Esophagus (tissue), 2 donors: ENCODE measurements around the gene PREX1. TPM values are rescaled to one million over a fixed set of nuclear protein-coding genes. Genes with fewer than 3 reads are reported as not detected.

ENCODE experiments used
- H3K27ac ChIP-seq, 2 donors: one replicate each; pipeline ENCODE4 v1.5.1; 2013; ENCODE audit warnings: low read depth in 2 of 2, mild to moderate bottlenecking in 2 of 2, inconsistent platforms in 1 of 2, low read length in 1 of 2, moderate library complexity in 1 of 2
- H3K27me3 ChIP-seq, 2 donors: one replicate each; pipeline ENCODE4 v1.6.1; 2013; ENCODE audit warnings: low read length in 2 of 2, control low read depth in 1 of 2, mild to moderate bottlenecking in 1 of 2; ENCODE audit not compliant: insufficient read depth in 2 of 2, control insufficient read depth in 1 of 2
- H3K36me3 ChIP-seq, 2 donors: one replicate each; pipeline ENCODE4 v1.6.1; 2013; ENCODE audit warnings: low read length in 1 of 2; ENCODE audit not compliant: control insufficient read depth in 2 of 2, insufficient read depth in 2 of 2
- H3K4me1 ChIP-seq, 2 donors: one replicate each; pipeline ENCODE4 v1.6.1; 2013; ENCODE audit warnings: low read length in 1 of 2; ENCODE audit not compliant: control insufficient read depth in 2 of 2, insufficient read depth in 2 of 2
- H3K4me3 ChIP-seq, 2 donors: one replicate each; pipeline ENCODE4 v1.5.1; 2013; ENCODE audit warnings: low read length in 2 of 2, mild to moderate bottlenecking in 2 of 2, low read depth in 1 of 2, moderate library complexity in 1 of 2
- H3K9me3 ChIP-seq, 2 donors: one replicate each; pipeline ENCODE4 v1.6.1; 2013; ENCODE audit warnings: mild to moderate bottlenecking in 2 of 2, low read depth in 1 of 2, low read length in 1 of 2, moderate library complexity in 1 of 2; ENCODE audit not compliant: control insufficient read depth in 2 of 2, insufficient read depth in 1 of 2
- WGBS, 2 donors: extraction: QIAGEN DNeasy Blood & Tissue Kit; methylation state at CpG; one replicate each; pipeline ENCODE4 v1.1.7; 2013; 5-methylcytosine and 5-hydroxymethylcytosine counted together
- polyA plus RNA-seq, 2 donors: library from polyadenylated mRNA; stranded (reverse); fragments of 200-250 nt; gene quantifications; one replicate each; pipeline ENCODE4 v1.2.3, GENCODE V29; 2013
- donor health status: healthy with polysubstance abuse.
- donor health status: Bipolar disorder and iron deficiency.

Gene PREX1
- polyA plus RNA-seq, 2 donors = 2.5 to 3.0 TPM

- Histone ChIP-seq H3K4me3 (no peak overlapping the region), H3K36me3 (no peaks in the 10 kb centered on the region), H3K4me1 (no peaks in the 10 kb centered on the region), H3K9me3 (peaks cover 0 to 2% of the 10 kb centered on the region in 2 donors), H3K27ac (no peak overlapping the region), H3K27me3 (no peaks in the 10 kb centered on the region)
- WGBS, 2 donors = 75 to 85% methylated on average over 7 of the region's 7 CpGs
Observed at GRCh38 chr20:48841196-48841874, 13.5 kb upstream of the PREX1 start.

DNA sequence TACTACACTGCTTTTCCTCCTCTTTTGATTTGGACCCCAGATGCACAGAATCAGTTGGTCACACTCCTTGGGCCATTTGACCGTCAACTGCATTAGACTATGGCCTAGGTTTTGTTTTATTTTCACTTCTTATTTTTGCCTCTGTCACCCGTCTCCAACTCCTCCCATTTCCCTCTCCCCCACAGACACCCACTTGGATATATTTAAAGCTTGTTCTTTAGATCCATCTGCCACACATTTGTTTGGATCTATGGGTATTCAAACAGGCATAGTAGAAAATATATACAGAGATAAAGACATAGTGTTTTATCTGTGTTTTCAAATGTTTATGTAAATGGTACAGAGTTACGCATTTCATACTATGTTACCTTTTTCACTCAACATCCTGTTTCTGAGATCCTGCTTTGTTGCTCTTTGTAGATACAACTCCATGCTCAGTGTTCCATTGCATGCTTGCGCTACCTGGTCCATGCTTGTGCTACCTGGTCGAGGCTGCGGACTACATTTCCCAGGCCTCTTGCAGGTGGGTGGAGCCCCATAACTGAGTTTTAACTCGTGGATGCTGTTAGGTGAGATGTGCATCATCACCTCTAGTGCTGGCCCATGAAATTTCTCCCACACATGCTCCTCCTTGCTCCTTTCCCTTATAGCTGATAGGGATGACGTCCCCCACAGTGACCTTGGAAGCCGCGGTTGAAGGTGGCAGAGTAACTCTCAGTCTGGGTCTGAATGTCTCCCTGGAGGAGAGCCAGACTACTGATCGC, 11.5 kb upstream of the PREX1 start:
- Histone ChIP-seq H3K27ac (no peak overlapping the region), H3K36me3 (no peaks in the 10 kb centered on the region), H3K27me3 (no peaks in the 10 kb centered on the region), H3K4me1 (no peaks in the 10 kb centered on the region), H3K4me3 (no peak overlapping the region), H3K9me3 (peaks cover 0 to 2% of the 10 kb centered on the region in 2 donors)
- 71 to 72% methylated on average over 11 of the region's 11 CpGs for WGBS, 2 donors

DNA sequence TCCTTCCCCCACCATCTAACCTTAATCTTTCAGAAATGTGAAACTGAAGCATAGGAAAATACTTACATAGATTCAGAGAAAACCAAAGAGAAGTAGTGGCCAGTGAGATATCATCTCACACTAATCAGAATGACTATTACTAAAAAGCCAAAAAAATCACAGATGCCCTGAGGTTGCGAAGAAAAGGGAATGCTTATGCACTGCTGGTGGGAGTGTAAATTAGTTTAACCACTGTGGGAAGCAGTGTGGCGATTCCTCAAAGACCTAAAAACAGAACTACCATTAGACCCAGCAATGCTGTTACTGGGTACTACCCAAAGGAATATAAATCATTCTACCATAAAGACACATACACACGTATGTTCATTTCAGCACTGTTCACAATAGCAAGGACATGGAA, 9.2 kb upstream of the PREX1 start:
- no peaks in the 10 kb centered on the region for H3K27me3 ChIP-seq
- 83 to 89% methylated on average over 3 of the region's 3 CpGs for WGBS, 2 donors
- no peaks in the 10 kb centered on the region for H3K36me3 ChIP-seq
- no peak overlapping the region for H3K4me3 ChIP-seq
- H3K9me3 ChIP-seq = no peaks in the 10 kb centered on the region
- no peak overlapping the region for H3K27ac ChIP-seq
- no peaks in the 10 kb centered on the region for H3K4me1 ChIP-seq

DNA sequence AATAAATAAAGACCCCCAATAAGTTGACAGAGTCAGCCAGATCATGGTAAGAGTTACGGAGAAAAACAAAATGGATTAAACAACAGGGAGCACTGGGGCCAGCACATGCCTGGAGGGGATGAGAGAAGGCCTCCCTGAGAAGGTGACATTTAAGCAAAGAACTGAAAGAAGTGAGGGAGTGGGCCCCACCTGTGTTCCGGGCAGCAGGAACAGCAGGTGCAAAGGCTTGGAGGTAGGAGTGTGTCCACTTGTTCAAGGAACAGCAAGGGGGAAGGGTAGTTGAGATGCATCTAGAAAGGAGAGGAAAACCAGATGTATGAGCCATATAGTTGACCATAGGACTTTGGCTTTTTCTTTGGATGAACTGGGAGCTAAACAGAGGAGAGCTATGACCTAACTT, 7.6 kb upstream of the PREX1 start:
- Histone ChIP-seq H3K4me1 (peaks cover 0 to 5% of the 10 kb centered on the region in 2 donors), H3K27ac (no peak overlapping the region), H3K36me3 (no peaks in the 10 kb centered on the region), H3K9me3 (no peaks in the 10 kb centered on the region), H3K4me3 (no peak overlapping the region), H3K27me3 (no peaks in the 10 kb centered on the region)
- 83 to 89% methylated on average over 2 of the region's 2 CpGs for WGBS, 2 donors

GRCh38 chr20:48834278-48834677, 6.5 kb upstream of the PREX1 start:
- Histone ChIP-seq H3K4me1 (peaks cover 0 to 5% of the 10 kb centered on the region in 2 donors), H3K27ac (no peak overlapping the region), H3K4me3 (no peak overlapping the region), H3K36me3 (no peaks in the 10 kb centered on the region), H3K27me3 (no peaks in the 10 kb centered on the region), H3K9me3 (no peaks in the 10 kb centered on the region)
- 36 to 40% methylated on average over 2 of the region's 2 CpGs for WGBS, 2 donors

DNA sequence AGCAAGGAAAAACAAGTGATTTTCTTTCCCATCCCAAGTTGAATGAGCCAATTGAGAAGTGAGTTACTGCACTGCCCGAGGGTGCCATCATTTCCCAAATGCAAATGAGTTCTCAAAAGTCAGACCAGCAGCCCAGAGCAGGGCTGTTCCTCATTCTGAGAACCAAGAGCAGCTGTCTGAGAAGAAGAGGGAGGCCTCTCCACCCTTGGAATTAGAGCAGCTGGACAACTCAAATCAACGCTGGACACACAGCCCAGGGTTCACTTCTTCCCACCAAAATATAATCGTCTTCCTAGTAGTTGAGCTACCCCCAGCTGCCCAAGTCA, 4.6 kb upstream of the PREX1 start:
- peaks cover 0 to 9% of the 10 kb centered on the region in 2 donors for H3K4me1 ChIP-seq
- no peak overlapping the region for H3K4me3 ChIP-seq
- H3K36me3 ChIP-seq = no peaks in the 10 kb centered on the region
- no peak overlapping the region for H3K27ac ChIP-seq
- H3K9me3 ChIP-seq = no peaks in the 10 kb centered on the region
- 62 to 67% methylated on average over 3 of the region's 3 CpGs for WGBS, 2 donors
- H3K27me3 ChIP-seq = no peaks in the 10 kb centered on the region

DNA sequence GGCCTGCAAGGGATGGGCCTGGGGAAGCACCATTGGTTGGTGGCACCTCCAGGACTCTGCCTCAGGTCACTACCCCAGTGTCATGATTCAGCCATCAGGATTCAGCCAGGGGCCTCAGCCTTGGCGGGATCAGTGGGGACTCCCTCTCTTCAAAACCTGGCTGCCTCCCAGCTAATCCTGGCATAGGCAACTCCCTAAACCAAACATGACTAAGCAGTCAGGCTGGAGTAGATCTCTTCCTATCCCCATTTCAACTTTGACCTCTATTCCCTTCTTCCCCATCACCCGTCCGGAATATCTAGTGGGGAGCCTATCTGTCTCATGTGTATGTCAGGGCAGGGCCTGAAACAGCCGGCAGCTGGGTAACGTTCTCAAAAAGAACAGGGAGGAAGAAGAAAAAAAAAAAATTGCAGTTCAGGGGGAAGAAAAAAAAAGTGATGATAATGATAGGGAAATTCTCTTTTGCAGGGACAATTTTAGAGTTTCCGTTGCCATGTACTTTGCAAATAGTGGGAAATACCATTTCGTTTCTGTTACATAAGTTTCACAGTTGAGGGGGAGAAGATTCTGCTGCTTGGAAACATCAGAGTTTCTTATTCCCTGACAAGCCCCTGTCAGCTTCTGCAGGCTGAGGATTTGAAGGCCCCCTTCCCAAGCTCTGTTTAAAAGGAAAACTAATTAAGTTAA, 4.1 kb upstream of the PREX1 start:
- 28 to 31% methylated on average over 7 of the region's 7 CpGs for WGBS, 2 donors

DNA sequence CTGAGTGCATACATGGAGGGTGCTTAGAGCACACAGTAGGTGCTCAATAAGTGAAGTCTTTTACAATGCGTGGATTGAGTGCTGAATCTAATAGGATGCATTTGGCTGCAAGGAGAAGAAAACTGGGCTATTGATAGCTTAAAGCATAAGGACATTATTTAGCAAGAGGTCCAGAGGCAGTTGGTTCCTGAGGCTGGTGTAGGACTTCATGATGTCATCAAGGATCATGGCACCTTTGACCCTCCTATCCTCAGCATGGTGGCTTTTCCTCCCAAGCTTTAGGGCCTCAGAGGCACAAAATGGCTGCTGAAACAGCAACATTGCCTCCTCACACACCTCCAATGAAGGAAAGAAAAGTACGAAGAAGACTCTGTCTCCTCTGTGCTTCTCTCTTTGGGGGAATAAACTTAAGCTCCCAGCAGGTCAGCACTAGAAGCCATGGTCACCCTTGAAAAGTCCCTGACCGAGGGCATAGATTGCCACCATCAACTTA, 3.1 kb upstream of the PREX1 start:
- H3K4me1 ChIP-seq = peaks cover 0 to 9% of the 10 kb centered on the region in 2 donors
- H3K27me3 ChIP-seq = no peaks in the 10 kb centered on the region
- no peaks in the 10 kb centered on the region for H3K36me3 ChIP-seq
- WGBS, 2 donors = 91 to 97% methylated on average over 3 of the region's 3 CpGs
- H3K9me3 ChIP-seq = no peaks in the 10 kb centered on the region
- no peak overlapping the region for H3K27ac ChIP-seq
- H3K4me3 ChIP-seq = no peak overlapping the region

More for the DNA sequence above, 4.1 kb upstream of the PREX1 start:
- Histone ChIP-seq H3K9me3 (no peaks in the 10 kb centered on the region), H3K4me1 (peaks cover 0 to 9% of the 10 kb centered on the region in 2 donors), H3K36me3 (no peaks in the 10 kb centered on the region), H3K4me3 (no peak overlapping the region), H3K27me3 (no peaks in the 10 kb centered on the region), H3K27ac (no peak overlapping the region)

DNA sequence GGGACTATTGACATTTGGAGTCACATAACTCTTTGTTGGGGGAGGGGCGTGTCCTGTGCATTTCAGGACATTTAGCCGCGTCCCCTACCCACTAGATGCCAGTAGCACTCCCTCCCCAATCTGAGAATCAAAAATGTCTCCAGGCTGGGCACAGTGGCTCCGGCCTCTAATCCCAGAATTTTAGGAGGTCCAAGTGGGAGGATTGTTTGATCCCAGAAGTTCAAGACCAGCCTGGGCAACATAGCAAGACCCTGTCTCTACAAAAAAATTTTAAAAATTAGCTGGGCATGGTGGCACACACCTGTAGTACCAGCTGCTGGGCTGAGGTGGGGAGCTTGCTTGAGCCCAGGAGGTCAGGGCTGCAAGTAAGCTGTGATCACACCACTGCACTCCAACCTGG, 2.1 kb upstream of the PREX1 start:
- peaks cover 0 to 9% of the 10 kb centered on the region in 2 donors for H3K4me1 ChIP-seq
- no peaks in the 10 kb centered on the region for H3K36me3 ChIP-seq
- no peaks in the 10 kb centered on the region for H3K9me3 ChIP-seq
- H3K27ac ChIP-seq = no peak overlapping the region
- 89 to 97% methylated on average over 4 of the region's 4 CpGs for WGBS, 2 donors
- no peak overlapping the region for H3K4me3 ChIP-seq
- no peaks in the 10 kb centered on the region for H3K27me3 ChIP-seq
